Activated CD4-positive, alpha-beta T cell treated with anti-CD3 and anti-CD28 coated beads, Interleukin-2, amount 10 ng/mL, durations not matched to agents 7 days and 5 days (primary cell): ENCODE measurements around the gene TOM1L1. TPM values are rescaled to one million over a fixed set of nuclear protein-coding genes. Genes with fewer than 3 reads are reported as not detected.
"Not testable (repeated sequence)": the region's sequence is repeated elsewhere in the genome, so short reads cannot be mapped to it uniquely, and the experiment has no call there.

Source experiments
- CTCF ChIA-PET: fragments of 350-600 bp; sonication (Branson Sonifier 250); formaldehyde crosslinking; loops from one replicate; lab custom pipeline; 2021; ENCODE audit warnings: antibody characterized with exemption; lab: Charles Lee
- POLR2A ChIA-PET: fragments of 350-600 bp; sonication (Branson Sonifier 250); formaldehyde crosslinking; loops from one replicate; lab custom pipeline; 2021; ENCODE audit warnings: antibody characterized with exemption; lab: Charles Lee
- DNase-seq: peaks from one replicate; pipeline ENCODE4 v3.0.0-alpha.2; 2020
- H3K27ac Mint-ChIP-seq: one replicate; pipeline ENCODE4 v1.8.0; 2021; ENCODE audit warnings: mild to moderate bottlenecking, moderate library complexity, mixed read lengths
- H3K27me3 Mint-ChIP-seq: one replicate; pipeline ENCODE4 v1.8.0; 2021; ENCODE audit warnings: mixed read lengths
- H3K36me3 Mint-ChIP-seq: one replicate; pipeline ENCODE4 v1.8.0; 2021; ENCODE audit warnings: low read depth, mixed read lengths
- H3K4me1 Mint-ChIP-seq: one replicate; pipeline ENCODE4 v1.8.0; 2021; ENCODE audit warnings: mixed read lengths
- H3K4me3 Mint-ChIP-seq: one replicate; pipeline ENCODE4 v1.8.0; 2021; ENCODE audit warnings: mild to moderate bottlenecking, moderate library complexity, mixed read lengths
- H3K9me3 Mint-ChIP-seq: one replicate; pipeline ENCODE4 v1.8.0; 2021; ENCODE audit warnings: mixed read lengths
- total RNA-seq, 2 experiments: library from RNA; stranded (reverse); gene quantifications; one replicate each; pipeline ENCODE4 v1.2.3, GENCODE V29; 2021

The TOM1L1 gene
- under 1 TPM; 0.22 to 0.50 TPM for total RNA-seq

GRCh38 chr17:54900457-54901229 is at the start of gene TOM1L1:
TSS of gene TOM1L1 (plus strand) at chr17:54900852. CDS start at chr17:54900866, 14 bp downstream.
- DNase-seq = peak; percentile 12
- H3K27ac Mint-ChIP-seq = no peak within 1 kb of the TSS
- peaks cover 40% of the 10 kb centered on the region for H3K27me3 Mint-ChIP-seq
- H3K4me3 Mint-ChIP-seq = peak within 1 kb of the TSS; percentile 52
- no peaks in the 10 kb centered on the region for H3K9me3 Mint-ChIP-seq
- POLR2A ChIA-PET = no interaction called here
- CTCF ChIA-PET = no interaction called here
- H3K36me3 Mint-ChIP-seq = no peaks in the 10 kb centered on the region
- peaks cover 9% of the 10 kb centered on the region for H3K4me1 Mint-ChIP-seq

- no peaks in the 10 kb centered on the region for H3K36me3 Mint-ChIP-seq
- no peak for DNase-seq
- H3K4me3 Mint-ChIP-seq = no peak overlapping the region
- peaks cover 2% of the 10 kb centered on the region for H3K27me3 Mint-ChIP-seq
- no peaks in the 10 kb centered on the region for H3K9me3 Mint-ChIP-seq
- ChIA-PET POLR2A (no interaction called here), CTCF (no interaction called here)
- no peak overlapping the region for H3K27ac Mint-ChIP-seq
- H3K4me1 Mint-ChIP-seq = no peaks in the 10 kb centered on the region
Observed at GRCh38 chr17:54859187-54859586, 41.5 kb upstream of the TOM1L1 start.

GRCh38 chr17:54860617-54861470 is 39.8 kb upstream of the TOM1L1 start:
- ChIA-PET CTCF (no interaction called here), POLR2A (no interaction called here)
- no peak overlapping the region for H3K27ac Mint-ChIP-seq
- H3K9me3 Mint-ChIP-seq = no peaks in the 10 kb centered on the region
- no peaks in the 10 kb centered on the region for H3K4me1 Mint-ChIP-seq
- no peak overlapping the region for H3K4me3 Mint-ChIP-seq
- no peak for DNase-seq
- no peaks in the 10 kb centered on the region for H3K36me3 Mint-ChIP-seq
- peaks cover 2% of the 10 kb centered on the region for H3K27me3 Mint-ChIP-seq

- H3K36me3 Mint-ChIP-seq = no peaks in the 10 kb centered on the region
- no peaks in the 10 kb centered on the region for H3K9me3 Mint-ChIP-seq
- no peak overlapping the region for H3K27ac Mint-ChIP-seq
- H3K27me3 Mint-ChIP-seq = peaks cover 2% of the 10 kb centered on the region
- H3K4me3 Mint-ChIP-seq = no peak overlapping the region
- POLR2A ChIA-PET = no interaction called here
- no peaks in the 10 kb centered on the region for H3K4me1 Mint-ChIP-seq
- CTCF ChIA-PET = no interaction called here
- DNase-seq = no peak
Observed at GRCh38 chr17:54861471-54861983, 39.1 kb upstream of the TOM1L1 start.

GRCh38 chr17:54863176-54863575 is 37.5 kb upstream of the TOM1L1 start:
- no peak for DNase-seq
- Mint-ChIP-seq H3K4me1 (no peaks in the 10 kb centered on the region), H3K4me3 (no peak overlapping the region), H3K27me3 (peaks cover 2% of the 10 kb centered on the region), H3K27ac (no peak overlapping the region), H3K9me3 (no peaks in the 10 kb centered on the region), H3K36me3 (no peaks in the 10 kb centered on the region)
- CTCF ChIA-PET = no interaction called here
- POLR2A ChIA-PET = no interaction called here

- no peak overlapping the region for H3K4me3 Mint-ChIP-seq
- DNase-seq = no peak
- no peaks in the 10 kb centered on the region for H3K36me3 Mint-ChIP-seq
- H3K4me1 Mint-ChIP-seq = no peaks in the 10 kb centered on the region
- ChIA-PET CTCF (no interaction called here), POLR2A (no interaction called here)
- H3K9me3 Mint-ChIP-seq = no peaks in the 10 kb centered on the region
- H3K27ac Mint-ChIP-seq = no peak overlapping the region
- H3K27me3 Mint-ChIP-seq = peaks cover 4% of the 10 kb centered on the region
Observed at GRCh38 chr17:54864070-54864469, 36.6 kb upstream of the TOM1L1 start.

GRCh38 chr17:54864636-54865356 is 35.9 kb upstream of the TOM1L1 start:
- CTCF ChIA-PET = no interaction called here
- POLR2A ChIA-PET = no interaction called here
- DNase-seq = no peak
- Mint-ChIP-seq H3K9me3 (no peaks in the 10 kb centered on the region), H3K4me1 (no peaks in the 10 kb centered on the region), H3K4me3 (no peak overlapping the region), H3K27ac (no peak overlapping the region), H3K27me3 (peaks cover 5% of the 10 kb centered on the region), H3K36me3 (no peaks in the 10 kb centered on the region)

GRCh38 chr17:54867634-54868033 is 33.0 kb upstream of the TOM1L1 start:
- H3K27ac Mint-ChIP-seq = no peak overlapping the region
- peaks cover 5% of the 10 kb centered on the region for H3K27me3 Mint-ChIP-seq
- no peaks in the 10 kb centered on the region for H3K4me1 Mint-ChIP-seq
- no peaks in the 10 kb centered on the region for H3K36me3 Mint-ChIP-seq
- no peak for DNase-seq
- no peak overlapping the region for H3K4me3 Mint-ChIP-seq
- POLR2A ChIA-PET = no interaction called here
- no peaks in the 10 kb centered on the region for H3K9me3 Mint-ChIP-seq
- CTCF ChIA-PET = no interaction called here

- Mint-ChIP-seq H3K9me3 (no peaks in the 10 kb centered on the region), H3K4me3 (no peak overlapping the region), H3K27me3 (peaks cover 3% of the 10 kb centered on the region), H3K4me1 (no peaks in the 10 kb centered on the region), H3K27ac (no peak overlapping the region), H3K36me3 (no peaks in the 10 kb centered on the region)
- ChIA-PET CTCF (no interaction called here), POLR2A (no interaction called here)
- DNase-seq = no peak
Observed at GRCh38 chr17:54870671-54871175, 29.9 kb upstream of the TOM1L1 start.

GRCh38 chr17:54875906-54876305 is 24.7 kb upstream of the TOM1L1 start:
- H3K9me3 Mint-ChIP-seq, CTCF ChIA-PET, H3K36me3 Mint-ChIP-seq, H3K27me3 Mint-ChIP-seq, POLR2A ChIA-PET, H3K4me3 Mint-ChIP-seq, H3K27ac Mint-ChIP-seq, H3K4me1 Mint-ChIP-seq, DNase-seq: not testable (repeated sequence)

GRCh38 chr17:54876656-54877195 is 23.9 kb upstream of the TOM1L1 start:
- H3K36me3 Mint-ChIP-seq = no peaks in the 10 kb centered on the region
- H3K4me1 Mint-ChIP-seq = no peaks in the 10 kb centered on the region
- no peak for DNase-seq
- no peak overlapping the region for H3K4me3 Mint-ChIP-seq
- CTCF ChIA-PET = no interaction called here
- no peak overlapping the region for H3K27ac Mint-ChIP-seq
- no peaks in the 10 kb centered on the region for H3K27me3 Mint-ChIP-seq
- no peaks in the 10 kb centered on the region for H3K9me3 Mint-ChIP-seq
- POLR2A ChIA-PET = no interaction called here

- Mint-ChIP-seq H3K36me3 (no peaks in the 10 kb centered on the region), H3K4me3 (no peak overlapping the region), H3K27ac (no peak overlapping the region), H3K4me1 (no peaks in the 10 kb centered on the region), H3K27me3 (no peaks in the 10 kb centered on the region), H3K9me3 (no peaks in the 10 kb centered on the region)
- CTCF ChIA-PET = no interaction called here
- no peak for DNase-seq
- POLR2A ChIA-PET = no interaction called here
Observed at GRCh38 chr17:54881255-54881972, 19.2 kb upstream of the TOM1L1 start.
